ENCODE data around the gene CDH13.

DNA sequence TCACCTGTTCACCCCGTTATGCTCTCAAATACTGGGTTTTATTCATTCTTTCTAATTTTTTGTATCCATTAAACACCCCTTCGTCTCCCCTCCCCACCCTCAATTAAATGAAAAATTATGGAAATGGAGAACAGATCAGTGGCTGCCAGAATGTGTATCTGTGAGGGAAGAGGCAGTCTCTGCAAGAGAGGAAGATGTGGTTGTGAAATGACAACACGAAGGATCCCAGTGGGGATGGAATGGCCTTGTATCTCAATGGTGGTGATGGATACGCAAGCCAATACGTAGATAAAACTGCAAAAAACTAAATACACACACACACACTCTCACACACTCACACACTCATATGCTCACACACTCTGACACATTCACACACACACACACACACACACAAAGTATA, 570.7 kb downstream of the CDH13 start:
- no peak for TF ChIP-seq CTCF (conservative IDR thresholded peaks at IDR 0.05; ENCODE audit: low read length)
- no peak for TF ChIP-seq EZH2phosphoT487 (IDR thresholded peaks at IDR 0.05; ENCODE audit: borderline replicate concordance, low read depth, low read length)

Data from OCI-LY7 (cell line).